ENCODE data around the gene FKBP4. TPM values are rescaled to one million over a fixed set of nuclear protein-coding genes. Genes with fewer than 3 reads are reported as not detected.

FKBP4 gene
- total RNA-seq, 2 donors from 2014 or later: 55.2 to 87.0 TPM

GRCh38 chr12:2792671-2793500 lies 1.9 kb upstream of the FKBP4 start:
- no peak for DNase-seq (ENCODE audit: low spot score)
- Histone ChIP-seq H3K4me1 (replicated peaks) (peaks cover 5% of the 10 kb centered on the region), H3K36me3 (no peaks in the 10 kb centered on the region), H3K27me3 (replicated peaks; ENCODE audit: insufficient read depth) (no peaks in the 10 kb centered on the region), H3K4me3 (no peak overlapping the region), H3K27ac (no peak overlapping the region), H3K9me3 (no peaks in the 10 kb centered on the region)
- intact Hi-C loops (cut with DNase I): no loop called here
- TF ChIP-seq POLR2A (IDR thresholded peaks at IDR 0.05) (no peak), CTCF (IDR thresholded peaks at IDR 0.05) (no peak), POLR2AphosphoS5 (IDR thresholded peaks at IDR 0.05) (no peak)
- 83% methylated on average over 25 of the region's 25 CpGs for WGBS

- no peak for DNase-seq (ENCODE audit: low spot score)
- Histone ChIP-seq H3K27me3 (replicated peaks; ENCODE audit: insufficient read depth) (no peaks in the 10 kb centered on the region), H3K9me3 (no peaks in the 10 kb centered on the region), H3K4me3 (no peak overlapping the region), H3K36me3 (no peaks in the 10 kb centered on the region), H3K27ac (no peak overlapping the region), H3K4me1 (replicated peaks) (peaks cover 5% of the 10 kb centered on the region)
- intact Hi-C loops (cut with DNase I): no loop called here
- WGBS: 94% methylated on average over 21 of the region's 21 CpGs
- TF ChIP-seq POLR2AphosphoS5 (IDR thresholded peaks at IDR 0.05) (no peak), POLR2A (IDR thresholded peaks at IDR 0.05) (no peak), CTCF (IDR thresholded peaks at IDR 0.05) (no peak)
Observed at GRCh38 chr12:2793561-2793960, 1.2 kb upstream of the FKBP4 start.

DNA sequence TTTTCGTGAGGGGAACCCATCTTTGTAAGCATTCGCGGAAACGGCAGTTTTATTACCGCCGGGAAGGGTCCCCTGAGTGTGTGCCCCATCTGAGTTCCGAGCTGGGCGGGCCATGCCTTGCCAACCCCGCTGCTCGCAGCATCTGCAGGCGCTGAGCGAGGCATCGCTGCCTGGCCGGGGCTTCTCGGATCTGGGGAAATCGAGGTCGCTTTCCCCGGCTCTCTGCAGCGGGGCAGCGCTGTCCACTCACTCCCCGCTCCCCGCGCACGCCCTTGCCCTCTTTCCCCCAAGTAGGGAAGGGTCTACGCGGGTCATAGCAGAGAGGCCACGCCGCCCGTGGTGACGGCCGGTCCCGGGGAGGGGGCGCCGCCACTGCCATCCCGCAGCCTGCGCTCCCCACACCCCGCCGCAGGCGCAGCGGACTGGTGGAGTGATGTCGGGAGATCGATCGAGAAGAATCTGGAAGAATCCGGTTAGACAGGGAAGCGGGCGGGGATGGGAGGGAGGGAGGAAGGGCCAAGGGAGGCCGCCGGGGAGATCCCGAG lies 507 bp upstream of the FKBP4 start:
- peak; percentile 61 for DNase-seq (ENCODE audit: low spot score)
- peak; percentile 12 for TF ChIP-seq POLR2A (IDR thresholded peaks at IDR 0.05)
- no peak for TF ChIP-seq POLR2AphosphoS5 (IDR thresholded peaks at IDR 0.05)
- TF ChIP-seq CTCF (IDR thresholded peaks at IDR 0.05): no peak
- intact Hi-C loops (cut with DNase I): no loop called here
- peaks cover 0 to 2% of the 10 kb centered on the region in 2 donors for H3K36me3 ChIP-seq
- 5% methylated on average over 48 of the region's 49 CpGs for WGBS
- H3K4me3 ChIP-seq: peak overlapping the region; percentile 77 to 83
- no peaks in the 10 kb centered on the region for H3K27me3 ChIP-seq (replicated peaks; ENCODE audit: insufficient read depth)
- H3K9me3 ChIP-seq: no peaks in the 10 kb centered on the region
- peaks cover 5% of the 10 kb centered on the region for H3K4me1 ChIP-seq (replicated peaks)
- H3K27ac ChIP-seq: peak overlapping the region; percentile 87 to 92

- Histone ChIP-seq H3K27ac (peak overlapping the region; percentile 87 to 92), H3K36me3 (peaks cover 0 to 10% of the 10 kb centered on the region in 2 donors), H3K4me1 (replicated peaks) (peaks cover 9% of the 10 kb centered on the region), H3K4me3 (peak overlapping the region; percentile 77 to 83), H3K27me3 (replicated peaks; ENCODE audit: insufficient read depth) (no peaks in the 10 kb centered on the region), H3K9me3 (no peaks in the 10 kb centered on the region)
- DNase-seq (ENCODE audit: low spot score): peak; percentile 78
- intact Hi-C loops (cut with DNase I): no loop called here
- peak; percentile 79 for TF ChIP-seq POLR2AphosphoS5 (IDR thresholded peaks at IDR 0.05)
- TF ChIP-seq CTCF (IDR thresholded peaks at IDR 0.05): no peak
- TF ChIP-seq POLR2A (IDR thresholded peaks at IDR 0.05): peak; percentile 74
- under 1% methylated on average over 22 of the region's 111 CpGs for WGBS
Observed at GRCh38 chr12:2795291-2796186, 769 bp downstream of the FKBP4 start.

All from prostate gland (tissue), 2 donors.